SKM-1 (cell line): Measurements from ENCODE around the gene RAD51B.

ENCODE experiments used
- DNase-seq: peaks from one replicate; lab custom pipeline; 2025; ENCODE audit not compliant: unreplicated experiment; lab: John Stamatoyannopoulos, UW

The RAD51B gene

DNA sequence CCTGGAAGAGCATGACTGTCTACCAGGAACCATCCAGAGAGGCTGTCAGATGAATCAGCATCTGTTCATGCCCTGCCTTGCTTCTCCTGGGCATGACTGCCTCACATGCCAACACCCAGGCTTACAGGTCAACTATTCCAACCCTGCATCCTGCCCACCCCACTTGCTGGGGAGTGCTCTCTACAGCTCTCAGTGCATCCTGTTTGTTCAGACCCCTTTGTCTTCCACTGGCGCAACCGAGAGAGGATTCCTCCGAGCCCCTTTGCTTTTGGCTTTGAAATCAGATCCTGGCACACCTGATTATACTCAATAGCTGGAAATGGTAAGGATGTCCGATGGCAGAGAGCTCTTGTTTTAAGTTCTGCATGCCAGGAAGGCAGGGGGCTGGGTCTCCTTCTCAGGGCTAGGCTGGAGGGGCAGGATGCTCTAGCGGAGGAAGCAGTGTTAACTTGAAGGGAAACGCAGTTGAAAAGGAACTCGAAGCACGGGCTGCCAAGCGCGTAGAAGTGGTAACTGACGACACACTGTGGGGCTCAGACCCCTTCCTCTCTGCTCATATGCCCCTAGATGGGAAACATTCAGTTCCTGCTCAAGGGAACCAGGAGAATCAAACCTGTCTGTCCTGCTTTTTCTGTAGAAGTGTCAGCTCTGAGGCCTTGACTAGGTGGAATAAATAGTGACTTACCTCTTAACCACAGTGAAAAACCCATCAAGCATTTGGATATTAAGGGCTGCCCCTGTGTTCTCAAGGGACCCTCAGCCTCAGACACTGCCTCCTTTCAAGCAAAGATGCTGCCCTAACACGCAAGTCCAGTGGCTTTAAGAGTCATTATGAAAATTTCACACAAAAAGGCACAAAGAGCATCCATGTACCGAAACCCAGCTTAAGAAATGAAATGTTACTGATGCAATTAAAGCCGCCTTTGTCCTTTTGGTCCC, 675.8 kb downstream of the RAD51B start:
- DNase-seq: no peak

DNA sequence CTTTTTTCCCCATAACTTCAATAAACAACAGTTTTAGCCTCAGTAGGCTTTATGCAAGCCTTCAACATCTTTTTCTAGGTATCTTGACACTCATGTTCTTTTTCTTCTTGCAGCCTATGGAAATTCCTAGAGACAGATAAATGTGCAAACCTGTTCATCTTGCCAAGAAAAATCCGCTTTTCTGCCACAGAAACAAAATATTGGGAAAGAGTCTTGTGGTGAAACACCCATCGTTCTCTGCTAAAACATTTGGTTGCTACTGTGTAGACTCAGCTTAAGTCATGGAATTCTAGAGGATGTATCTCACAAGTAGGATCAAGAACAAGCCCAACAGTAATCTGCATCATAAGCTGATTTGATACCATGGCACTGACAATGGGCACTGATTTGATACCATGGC, 677.4 kb downstream of the RAD51B start:
- no peak for DNase-seq

DNA sequence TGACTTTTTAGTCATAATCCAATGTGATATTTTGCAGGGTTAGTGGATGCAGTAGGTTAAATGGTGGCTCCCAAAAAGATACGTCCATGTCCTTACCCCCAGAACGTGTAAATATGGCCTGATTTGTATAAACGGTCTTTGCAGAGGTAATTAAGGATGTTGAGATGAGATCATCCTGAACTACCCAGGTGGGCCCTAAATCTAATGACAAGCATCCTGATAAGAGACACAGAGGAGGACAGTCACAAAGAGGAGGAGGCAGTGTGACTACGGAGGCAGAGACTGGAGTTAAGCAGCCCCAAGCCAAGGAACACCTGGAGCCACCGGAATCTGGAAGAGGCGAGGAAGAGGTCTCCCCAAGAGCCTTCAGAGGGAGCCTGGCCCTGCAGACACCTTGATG, 679.9 kb downstream of the RAD51B start:
- DNase-seq: no peak

DNA sequence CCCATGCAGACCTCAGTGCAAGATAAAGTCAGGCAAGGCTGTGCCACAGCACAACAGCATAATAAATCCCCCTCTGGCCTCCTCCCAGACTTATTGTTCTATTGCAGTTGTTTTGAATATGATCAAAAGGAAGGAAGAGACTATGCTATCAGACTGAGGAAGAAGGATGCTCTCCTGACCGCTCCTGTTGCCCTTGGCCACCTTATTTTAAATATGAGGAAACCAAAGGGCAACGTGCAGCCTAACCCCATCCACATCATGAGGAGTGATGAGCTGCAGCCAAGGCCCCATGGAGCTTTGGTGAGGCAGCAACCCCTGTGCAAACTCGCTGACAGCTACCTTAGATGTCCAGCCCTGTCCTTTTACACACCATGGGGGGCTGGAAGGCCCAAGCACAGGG, 681.6 kb downstream of the RAD51B start:
- DNase-seq: no peak

DNA sequence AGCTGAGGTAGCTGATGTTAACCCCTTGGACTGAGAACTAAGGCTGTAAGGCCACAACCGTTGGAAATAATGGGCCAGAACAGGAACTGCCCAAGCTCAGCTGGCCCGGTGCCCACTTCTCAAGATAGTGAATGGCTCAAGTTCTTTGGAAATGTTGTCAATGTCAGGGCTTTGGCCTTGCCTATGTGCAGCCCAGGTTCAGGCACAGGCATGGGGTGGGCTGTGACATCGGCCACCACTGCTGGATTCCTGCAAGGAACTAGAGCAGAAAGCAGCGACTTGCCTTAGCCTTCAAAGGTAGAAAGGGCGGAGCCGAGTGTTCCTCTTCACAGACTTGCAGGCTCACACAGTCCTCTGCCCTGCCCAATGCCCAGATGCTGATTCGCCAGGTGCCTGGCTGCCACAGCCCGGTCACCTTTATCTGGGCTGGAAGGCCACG, 682.1 kb downstream of the RAD51B start:
- DNase-seq: no peak

DNA sequence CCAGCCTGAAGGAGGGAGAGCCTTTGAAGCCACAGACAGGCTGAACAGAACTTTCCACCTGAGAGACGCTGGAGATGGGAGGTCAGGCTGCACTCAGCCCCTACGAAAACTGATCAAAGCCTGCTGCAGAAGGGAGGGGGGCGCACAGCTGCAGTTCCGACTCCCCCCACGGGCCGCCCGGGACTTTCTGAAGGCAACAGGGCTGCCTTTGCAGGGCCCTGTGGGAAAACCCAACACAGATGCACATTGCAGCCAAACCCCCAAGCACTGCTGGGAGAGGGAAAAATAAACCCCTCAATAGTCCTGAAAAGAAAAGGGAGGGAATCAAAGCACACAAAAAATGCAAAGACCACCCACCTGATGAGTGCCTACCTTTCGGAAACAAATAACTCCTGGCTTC, 682.7 kb downstream of the RAD51B start:
- DNase-seq: no peak

DNA sequence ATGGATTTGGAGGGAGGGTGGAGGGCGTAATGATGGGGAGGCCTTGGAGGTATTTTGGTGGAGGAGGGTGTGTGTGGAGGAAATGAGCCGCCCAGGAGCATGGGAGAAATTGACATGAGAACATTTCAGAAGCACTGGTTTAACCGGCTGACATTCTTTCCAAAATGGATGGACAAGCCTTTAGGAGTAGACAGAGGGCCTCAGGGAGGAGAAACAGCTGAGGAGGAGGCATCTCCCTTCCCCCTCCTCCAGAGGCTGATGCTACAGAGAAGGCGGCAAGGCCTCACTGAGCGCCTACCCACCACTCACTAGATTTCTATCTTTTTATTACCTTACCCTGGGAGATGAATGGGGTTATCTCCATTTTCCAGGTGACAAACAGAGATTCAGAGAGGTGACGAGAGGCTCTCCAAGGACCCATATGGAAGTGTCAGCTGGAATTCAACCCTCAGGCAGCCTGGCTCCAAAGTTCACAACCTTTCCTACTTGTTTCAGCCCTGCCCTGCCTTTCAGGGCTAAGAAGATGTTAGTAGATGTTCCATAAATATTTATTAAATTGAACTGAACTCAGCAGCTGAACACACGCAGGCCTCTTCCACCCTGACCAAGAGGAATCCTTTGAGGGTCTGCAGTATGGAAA, 683.7 kb downstream of the RAD51B start:
- DNase-seq: no peak

DNA sequence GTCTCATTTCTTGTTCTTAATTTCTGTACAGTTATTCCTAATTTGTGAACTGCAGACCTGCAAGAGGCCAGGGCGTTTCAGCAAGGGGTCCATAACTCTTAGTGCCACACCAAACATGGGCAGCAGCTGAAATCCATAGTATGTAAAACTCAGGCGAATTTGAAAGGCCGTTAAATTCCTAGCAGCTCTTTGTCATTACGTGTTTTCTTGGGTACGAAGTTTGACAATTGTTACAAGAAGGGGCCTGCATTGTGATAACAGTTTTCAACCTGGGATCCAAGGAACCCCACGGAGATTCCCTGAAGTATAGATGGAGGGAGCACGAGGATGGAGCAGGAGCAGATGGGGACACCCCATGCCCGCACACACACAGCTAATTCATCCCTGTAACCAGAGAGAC, 685.3 kb downstream of the RAD51B start:
- DNase-seq: no peak

DNA sequence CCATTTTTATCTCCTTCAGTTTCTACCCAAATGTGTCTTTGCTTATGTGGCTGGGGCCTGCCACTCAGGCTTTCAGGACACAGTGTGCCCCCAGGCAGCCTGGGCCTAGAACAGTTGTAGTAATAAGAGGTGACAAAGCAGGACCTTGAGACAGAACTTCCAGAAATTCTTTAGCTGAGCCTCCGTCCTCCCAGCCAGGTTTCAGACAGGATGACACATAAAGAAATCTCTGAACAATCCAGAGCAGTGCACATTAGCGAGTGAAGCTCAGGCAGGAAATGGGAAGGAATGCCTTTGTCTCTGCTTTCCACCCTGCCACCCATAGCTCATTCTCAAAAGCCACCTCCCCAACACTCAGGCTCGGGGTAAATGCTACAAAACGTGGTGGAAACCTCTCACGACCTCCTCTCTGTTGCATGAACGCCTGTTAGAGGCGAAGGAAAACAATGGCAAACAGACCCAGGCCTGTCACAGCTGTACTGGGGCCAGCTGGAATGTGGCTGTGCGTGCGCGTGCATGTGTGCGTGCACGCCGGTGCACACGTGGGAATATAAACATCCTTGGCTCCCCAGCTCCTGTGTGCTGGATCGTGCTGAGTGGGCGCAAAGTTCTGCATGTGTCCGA, 686.6 kb downstream of the RAD51B start:
- no peak for DNase-seq

DNA sequence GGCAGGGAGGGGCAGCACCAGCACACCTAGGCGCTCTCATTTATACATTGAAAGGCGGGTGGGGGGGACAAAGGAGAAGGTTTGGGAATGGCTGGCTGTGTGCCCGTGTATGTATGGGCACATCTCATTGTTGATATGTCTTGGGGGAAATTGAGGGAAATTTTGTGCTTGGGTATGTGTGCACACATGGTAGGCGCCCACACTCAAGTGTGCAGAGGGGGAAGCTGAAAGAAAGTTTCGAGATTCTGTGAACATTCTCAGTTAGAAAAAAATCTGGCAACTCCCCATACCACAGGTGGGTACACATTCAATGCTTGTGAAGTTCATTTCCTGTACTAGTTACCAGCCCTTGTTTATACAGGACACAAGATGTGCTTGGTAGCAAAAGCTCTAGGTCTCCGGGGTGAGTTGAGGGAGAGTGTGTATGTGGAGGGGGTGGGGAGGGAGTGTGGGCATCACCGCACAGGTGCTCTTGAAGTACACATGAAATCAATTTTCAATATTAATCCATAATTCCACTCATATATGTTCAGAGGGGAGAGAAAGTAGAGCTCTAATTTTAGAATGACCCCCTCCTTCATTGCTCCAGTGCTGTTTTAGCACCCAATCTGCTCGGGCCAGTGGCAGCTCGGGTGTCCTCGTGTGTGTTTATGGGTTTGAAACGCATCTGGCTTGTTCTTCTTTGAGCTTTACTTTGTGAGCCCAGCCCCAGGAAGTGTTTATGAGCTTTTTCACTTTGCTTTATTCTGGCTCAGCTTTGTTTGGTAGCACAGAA, 687.3 kb downstream of the RAD51B start:
- DNase-seq: no peak

DNA sequence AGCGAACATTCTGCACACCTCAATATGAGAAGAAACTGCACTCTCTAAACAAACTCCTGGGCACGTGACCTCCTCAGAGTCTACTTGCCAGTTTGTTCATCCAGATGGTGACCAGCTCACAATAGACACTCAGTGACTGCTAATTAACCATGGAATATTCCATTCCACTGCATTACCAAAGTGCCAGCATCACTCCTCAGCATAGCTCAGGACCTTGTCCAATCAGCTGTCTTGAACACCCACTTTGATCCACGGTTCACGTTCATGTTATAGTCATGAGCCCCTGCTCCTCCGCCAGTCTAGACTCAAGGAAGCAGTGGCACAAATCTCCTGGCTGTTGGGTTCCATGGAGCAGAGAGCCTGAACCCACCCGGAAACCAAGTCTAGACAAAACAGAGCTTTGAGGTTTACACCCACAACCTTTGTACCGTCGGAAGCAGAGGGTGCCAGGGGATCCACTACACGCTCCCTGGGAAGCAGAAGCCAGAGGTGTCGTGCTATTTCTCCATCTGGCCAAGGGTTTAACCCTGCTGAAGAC, 688.0 kb downstream of the RAD51B start:
- DNase-seq: no peak

DNA sequence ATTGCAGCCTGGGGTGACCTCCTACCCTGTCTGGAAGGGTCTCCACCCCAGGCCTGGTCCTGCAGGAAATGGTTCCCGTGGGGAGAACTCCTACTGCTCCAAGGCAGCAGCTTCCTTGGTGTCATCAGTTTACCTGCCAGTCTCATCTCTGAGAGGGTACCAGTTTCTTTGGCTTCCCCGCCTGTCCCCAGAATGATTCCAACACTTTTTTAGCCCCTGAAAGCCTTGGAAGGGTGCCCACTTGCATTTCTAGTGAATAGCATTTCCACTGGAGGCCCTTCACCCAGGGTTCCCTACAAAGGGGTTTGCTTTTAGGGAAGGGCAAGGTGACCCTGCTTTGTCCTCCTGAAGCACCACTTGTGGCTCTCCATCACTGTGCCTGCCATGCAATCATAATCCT, 689.0 kb downstream of the RAD51B start:
- no peak for DNase-seq

DNA sequence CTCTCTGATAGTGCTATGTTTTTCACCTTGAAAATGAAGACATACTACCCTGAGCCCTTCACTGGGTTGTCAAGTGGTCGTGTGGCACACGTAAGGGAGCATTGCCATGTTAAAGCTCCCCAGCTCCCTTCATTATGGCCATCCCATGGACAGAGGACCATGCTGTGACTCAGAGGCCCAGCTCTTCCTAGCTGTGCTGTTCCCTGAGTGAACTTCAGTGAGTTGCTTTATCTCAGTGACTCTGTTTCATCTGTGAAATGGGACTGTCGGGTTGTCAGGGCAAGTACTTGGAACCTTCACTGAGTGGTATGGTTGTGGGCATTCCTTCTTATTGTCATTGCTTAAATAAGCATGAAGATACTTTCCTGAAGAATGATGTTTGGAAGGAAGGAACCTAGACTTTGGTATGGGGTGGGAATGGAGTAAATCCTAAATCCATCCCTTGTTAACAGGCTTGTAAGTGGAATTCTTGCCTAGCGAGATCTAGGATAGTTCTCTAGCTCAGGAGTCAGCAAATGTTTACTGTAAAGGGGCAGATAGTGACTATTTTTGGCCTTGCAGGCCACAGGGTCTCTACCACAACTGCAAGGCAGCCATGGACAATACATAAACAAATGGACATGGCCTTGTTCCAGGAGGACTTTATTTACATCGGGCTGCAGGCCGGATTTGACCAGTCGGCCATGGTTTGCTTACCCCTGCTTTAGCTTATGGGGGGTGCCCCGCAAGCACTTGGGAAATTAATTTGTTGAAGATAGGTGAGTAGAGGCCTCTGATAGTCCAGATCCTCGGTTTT, 689.8 kb downstream of the RAD51B start:
- no peak for DNase-seq

DNA sequence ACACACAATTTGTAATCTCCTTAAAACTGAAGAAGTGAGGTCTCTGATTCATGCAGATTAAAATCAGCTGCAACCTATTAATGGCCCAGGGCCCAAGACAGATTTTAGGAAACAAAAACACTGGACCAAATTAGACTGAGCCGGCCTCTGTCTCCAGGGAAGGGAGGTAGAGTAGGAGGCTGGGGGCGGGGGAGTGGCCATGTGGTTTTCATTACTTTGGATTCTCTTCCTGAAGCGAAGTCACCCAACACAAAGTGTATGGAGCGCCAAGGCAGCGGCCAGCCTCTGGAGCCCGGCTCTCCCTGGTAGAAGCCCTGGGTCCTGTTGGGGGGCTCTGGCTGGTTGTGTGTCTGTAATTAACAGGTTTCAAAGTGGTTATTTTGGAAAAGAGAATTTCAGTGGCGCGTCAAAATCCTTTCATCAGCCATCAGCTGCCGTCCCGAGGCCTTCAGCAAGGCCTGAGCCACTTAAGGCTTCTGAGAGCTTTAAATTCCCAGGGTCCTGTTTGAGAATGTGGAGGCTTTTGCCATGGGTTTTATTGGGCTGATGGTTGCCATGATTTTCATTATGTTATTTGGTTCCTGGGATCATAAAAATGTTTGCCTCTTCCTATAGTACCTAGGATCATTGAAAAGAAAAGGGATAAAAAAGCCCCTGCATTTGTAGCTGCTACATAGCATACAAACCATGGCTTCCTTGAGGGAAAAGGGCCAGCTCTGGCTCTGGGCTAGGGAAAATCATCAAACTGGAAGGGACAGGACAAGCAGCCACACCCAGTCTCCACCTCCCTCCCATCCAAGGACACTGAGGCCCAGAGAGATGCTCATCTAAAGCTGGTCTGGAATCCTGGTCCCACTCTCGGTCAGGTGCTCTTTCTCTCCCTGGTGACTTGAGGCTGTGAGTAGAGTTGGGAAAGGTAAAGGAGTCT, 690.9 kb downstream of the RAD51B start:
- no peak for DNase-seq

DNA sequence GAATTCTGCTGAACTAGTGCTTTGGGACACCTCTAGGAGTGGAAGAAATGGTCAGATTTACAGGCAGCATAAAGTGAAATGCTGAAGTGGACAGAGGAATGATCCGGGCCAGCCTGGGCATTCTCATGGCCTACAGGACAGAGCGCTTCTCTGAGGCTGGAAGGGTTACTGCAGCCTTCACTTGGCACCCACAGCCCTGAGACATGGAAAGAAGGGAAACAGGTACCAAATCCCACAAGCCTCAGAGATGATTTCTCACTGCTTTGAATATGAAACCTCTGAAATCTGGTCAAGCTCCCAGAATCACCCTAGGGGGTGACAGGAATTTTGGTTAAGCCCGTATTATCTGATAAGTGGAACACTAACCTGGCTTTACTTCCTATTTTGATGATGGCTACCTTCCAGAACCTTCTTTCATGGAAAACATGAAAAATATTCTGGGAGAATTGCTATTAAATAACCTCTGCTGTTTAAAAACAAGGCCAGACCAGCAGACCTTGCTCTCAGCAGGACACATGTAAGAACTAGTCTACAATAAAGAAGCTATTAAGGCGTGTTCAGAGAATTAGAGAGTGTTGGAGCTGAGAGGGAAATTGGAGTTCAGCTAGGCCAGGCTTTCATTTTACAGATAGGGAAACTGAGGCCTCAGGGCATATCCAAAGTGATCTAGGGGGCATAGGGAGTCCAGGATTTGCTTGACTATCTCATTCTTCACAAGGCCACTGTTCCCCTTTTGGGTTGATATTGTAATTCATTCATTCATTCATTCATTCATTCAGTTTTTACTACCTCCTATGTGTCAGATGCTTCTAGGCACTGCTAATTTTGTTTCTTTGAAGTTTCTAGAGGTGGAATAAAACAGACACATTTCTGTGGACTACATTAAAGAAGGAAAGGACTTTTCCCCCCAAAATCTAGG, 691.8 kb downstream of the RAD51B start:
- no peak for DNase-seq

DNA sequence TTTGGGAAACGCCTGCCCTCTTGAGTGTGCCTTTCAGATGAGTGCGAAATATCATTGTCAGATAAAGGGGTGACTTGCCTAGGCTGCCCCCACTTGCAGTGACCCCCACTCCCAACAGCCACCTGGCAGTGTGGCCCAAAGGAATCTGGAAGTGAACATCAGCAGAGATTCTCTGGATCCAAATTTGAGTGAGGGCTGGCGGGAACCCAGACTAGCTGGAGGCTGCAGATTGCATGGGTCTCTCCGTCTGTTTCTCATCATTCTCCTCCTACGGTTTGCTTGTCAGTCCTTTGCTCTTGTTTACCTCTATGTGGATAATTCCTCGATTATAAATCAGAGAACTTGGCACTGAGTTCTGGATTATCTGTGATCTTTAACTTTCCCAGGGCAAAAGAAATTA, 692.5 kb downstream of the RAD51B start:
- DNase-seq: no peak

DNA sequence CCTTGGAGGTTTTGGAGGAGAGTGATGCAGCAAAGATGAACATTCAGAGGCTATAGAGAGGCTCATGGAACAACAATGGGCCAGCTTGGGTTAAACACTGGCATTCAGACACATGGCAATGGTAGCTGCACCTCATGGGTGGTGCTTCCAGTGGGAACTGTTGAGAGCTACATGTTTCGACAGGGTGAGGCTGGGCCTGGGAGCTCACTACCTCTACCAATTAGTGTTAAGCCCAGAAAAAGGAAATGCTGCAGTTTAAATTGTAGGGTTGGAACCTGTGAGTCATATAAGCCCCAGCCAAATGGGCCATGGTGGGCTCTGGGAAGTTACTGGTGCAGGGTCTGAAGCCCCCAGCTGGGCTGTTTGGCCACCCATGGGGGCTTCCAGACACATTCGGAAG, 693.6 kb downstream of the RAD51B start:
- no peak for DNase-seq
